ENCODE results near the gene ZNF366.

Gene ZNF366

DNA sequence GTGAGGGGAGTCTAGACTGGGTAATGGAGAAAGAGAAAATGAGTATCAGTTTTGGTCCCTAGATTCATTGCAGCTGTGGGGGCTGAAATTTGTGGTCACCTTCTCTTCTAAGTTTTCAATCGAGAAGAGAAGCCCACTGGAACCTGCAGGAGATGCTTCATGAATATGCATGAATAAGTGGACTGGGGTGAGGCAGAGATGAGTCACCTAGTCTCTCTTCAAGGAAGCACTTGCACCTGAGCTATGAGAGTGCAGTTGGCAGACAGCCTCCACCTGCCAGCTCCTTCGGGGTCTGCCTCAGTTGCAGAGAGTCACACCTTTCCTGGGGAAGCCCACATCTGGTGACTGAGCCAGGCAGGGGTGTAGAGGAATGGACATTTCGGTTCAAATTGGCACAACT, 69.1 kb downstream of the ZNF366 start:
- Histone ChIP-seq H3K4me3 (ENCODE audit: low read length, poor library complexity, severe bottlenecking) (no peak overlapping the region), H3K9me3 (ENCODE audit: insufficient read depth, low read depth, low read length) (no peaks in the 10 kb centered on the region), H3K9me2 (replicated peaks; ENCODE audit: low read depth, low read length) (no peaks in the 10 kb centered on the region), H3K9ac (ENCODE audit: low read depth, low read length, poor library complexity, severe bottlenecking) (no peak overlapping the region), H3K36me3 (ENCODE audit: insufficient read depth, low read length) (no peaks in the 10 kb centered on the region), H3K79me2 (ENCODE audit: insufficient read depth, low read length) (no peaks in the 10 kb centered on the region), H2AFZ (ENCODE audit: low read length) (no peak overlapping the region), H3K4me2 (ENCODE audit: low read depth, low read length, poor library complexity, severe bottlenecking) (no peak overlapping the region), H3K27me3 (ENCODE audit: insufficient read depth, low read length, poor library complexity, severe bottlenecking) (no peaks in the 10 kb centered on the region), H3K4me1 (ENCODE audit: insufficient read depth, low read length, poor library complexity, severe bottlenecking) (no peaks in the 10 kb centered on the region), H4K20me1 (ENCODE audit: insufficient read depth, low read length, poor library complexity, severe bottlenecking) (no peaks in the 10 kb centered on the region), H3F3A (ENCODE audit: low read depth) (no peaks in the 10 kb centered on the region)
- no peak for TF ChIP-seq EZH2phosphoT487 (IDR thresholded peaks at IDR 0.05; ENCODE audit: borderline replicate concordance)
- TF ChIP-seq, protein P1, sequence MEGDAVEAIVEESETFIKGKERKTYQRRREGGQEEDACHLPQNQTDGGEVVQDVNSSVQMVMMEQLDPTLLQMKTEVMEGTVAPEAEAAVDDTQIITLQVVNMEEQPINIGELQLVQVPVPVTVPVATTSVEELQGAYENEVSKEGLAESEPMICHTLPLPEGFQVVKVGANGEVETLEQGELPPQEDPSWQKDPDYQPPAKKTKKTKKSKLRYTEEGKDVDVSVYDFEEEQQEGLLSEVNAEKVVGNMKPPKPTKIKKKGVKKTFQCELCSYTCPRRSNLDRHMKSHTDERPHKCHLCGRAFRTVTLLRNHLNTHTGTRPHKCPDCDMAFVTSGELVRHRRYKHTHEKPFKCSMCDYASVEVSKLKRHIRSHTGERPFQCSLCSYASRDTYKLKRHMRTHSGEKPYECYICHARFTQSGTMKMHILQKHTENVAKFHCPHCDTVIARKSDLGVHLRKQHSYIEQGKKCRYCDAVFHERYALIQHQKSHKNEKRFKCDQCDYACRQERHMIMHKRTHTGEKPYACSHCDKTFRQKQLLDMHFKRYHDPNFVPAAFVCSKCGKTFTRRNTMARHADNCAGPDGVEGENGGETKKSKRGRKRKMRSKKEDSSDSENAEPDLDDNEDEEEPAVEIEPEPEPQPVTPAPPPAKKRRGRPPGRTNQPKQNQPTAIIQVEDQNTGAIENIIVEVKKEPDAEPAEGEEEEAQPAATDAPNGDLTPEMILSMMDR (conservative IDR thresholded peaks at IDR 0.05; ENCODE audit: low read length), result no peak

DNA sequence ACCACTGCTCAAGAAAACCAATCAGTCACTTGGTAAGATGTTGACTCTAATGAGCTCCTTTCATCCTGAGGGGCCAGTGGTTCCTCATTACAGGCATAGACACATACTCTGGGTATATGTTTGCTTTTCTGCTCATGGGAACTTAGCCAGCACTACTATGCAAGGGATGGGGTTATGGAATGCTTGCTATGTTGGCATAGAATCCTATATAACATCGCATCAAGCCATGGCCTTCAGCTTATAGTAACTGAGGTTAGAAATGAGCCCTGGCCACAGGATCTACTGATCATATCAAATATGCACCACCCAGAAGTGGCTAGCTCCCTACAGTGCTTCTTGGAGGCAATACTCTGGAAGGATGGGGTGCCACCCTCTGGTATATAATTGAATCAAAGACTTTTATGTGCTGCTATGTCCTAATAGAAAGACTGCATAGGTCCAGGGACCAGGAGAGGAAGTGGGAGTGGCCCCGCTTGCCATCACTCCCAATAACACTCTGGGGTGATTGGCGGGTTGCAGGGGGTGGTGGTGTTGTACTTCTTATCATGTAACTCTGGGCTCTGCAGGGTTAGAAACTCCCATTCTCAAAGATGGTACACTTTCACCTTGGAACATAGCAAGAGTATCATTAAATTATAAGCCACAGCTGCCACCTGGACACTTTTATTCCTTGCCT, 70.3 kb downstream of the ZNF366 start:
- Histone ChIP-seq H3F3A (ENCODE audit: low read depth) (no peaks in the 10 kb centered on the region), H2AFZ (ENCODE audit: low read length) (no peak overlapping the region), H3K9me3 (ENCODE audit: insufficient read depth, low read depth, low read length) (no peaks in the 10 kb centered on the region), H3K79me2 (ENCODE audit: insufficient read depth, low read length) (no peaks in the 10 kb centered on the region), H3K36me3 (ENCODE audit: insufficient read depth, low read length) (no peaks in the 10 kb centered on the region), H3K4me2 (ENCODE audit: low read depth, low read length, poor library complexity, severe bottlenecking) (no peak overlapping the region), H3K4me3 (ENCODE audit: low read length, poor library complexity, severe bottlenecking) (no peak overlapping the region), H3K9ac (ENCODE audit: low read depth, low read length, poor library complexity, severe bottlenecking) (no peak overlapping the region), H3K9me2 (replicated peaks; ENCODE audit: low read depth, low read length) (no peaks in the 10 kb centered on the region), H3K27me3 (ENCODE audit: insufficient read depth, low read length, poor library complexity, severe bottlenecking) (no peaks in the 10 kb centered on the region), H3K4me1 (ENCODE audit: insufficient read depth, low read length, poor library complexity, severe bottlenecking) (no peaks in the 10 kb centered on the region), H4K20me1 (ENCODE audit: insufficient read depth, low read length, poor library complexity, severe bottlenecking) (no peaks in the 10 kb centered on the region)
- no peak for TF ChIP-seq EZH2phosphoT487 (IDR thresholded peaks at IDR 0.05; ENCODE audit: borderline replicate concordance)

DNA sequence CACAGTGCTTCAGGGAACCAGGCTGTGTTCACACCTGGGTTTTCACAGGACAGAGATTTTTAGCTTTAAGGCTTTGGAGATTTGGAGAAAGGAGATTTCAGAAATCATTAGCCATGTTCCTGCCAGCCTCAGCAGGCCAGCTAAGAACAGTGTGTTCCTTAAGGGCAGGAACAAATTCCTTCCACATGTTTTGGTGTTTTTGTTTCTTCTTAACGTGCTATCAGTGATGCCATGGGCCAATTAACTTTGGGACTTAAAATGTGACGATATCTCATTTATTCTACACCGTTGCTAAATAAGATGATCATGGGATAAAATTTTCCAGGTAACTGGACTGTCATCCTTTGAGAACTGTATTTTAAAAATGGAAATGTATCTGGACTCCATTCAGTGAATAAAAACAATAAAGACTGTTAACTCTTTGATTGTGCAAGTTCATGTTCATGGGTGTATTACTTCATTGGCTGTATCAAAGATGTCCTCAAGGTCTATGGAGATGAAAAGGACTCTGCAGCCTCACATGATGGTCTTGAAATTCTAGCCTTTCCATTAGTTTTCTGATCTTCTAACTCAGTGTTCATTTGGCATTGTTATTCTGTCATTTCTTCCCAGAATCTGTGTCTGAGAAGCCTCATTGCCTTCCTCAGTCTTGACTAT, 72.3 kb downstream of the ZNF366 start:
- Histone ChIP-seq H3K79me2 (ENCODE audit: insufficient read depth, low read length) (no peaks in the 10 kb centered on the region), H3K9ac (ENCODE audit: low read depth, low read length, poor library complexity, severe bottlenecking) (no peak overlapping the region), H2AFZ (ENCODE audit: low read length) (no peak overlapping the region), H3K9me2 (replicated peaks; ENCODE audit: low read depth, low read length) (no peaks in the 10 kb centered on the region), H3K4me3 (ENCODE audit: low read length, poor library complexity, severe bottlenecking) (no peak overlapping the region), H3K4me2 (ENCODE audit: low read depth, low read length, poor library complexity, severe bottlenecking) (no peak overlapping the region), H3K9me3 (ENCODE audit: insufficient read depth, low read depth, low read length) (no peaks in the 10 kb centered on the region), H3F3A (ENCODE audit: low read depth) (no peaks in the 10 kb centered on the region), H3K36me3 (ENCODE audit: insufficient read depth, low read length) (no peaks in the 10 kb centered on the region), H4K20me1 (ENCODE audit: insufficient read depth, low read length, poor library complexity, severe bottlenecking) (no peaks in the 10 kb centered on the region), H3K27me3 (ENCODE audit: insufficient read depth, low read length, poor library complexity, severe bottlenecking) (no peaks in the 10 kb centered on the region), H3K4me1 (ENCODE audit: insufficient read depth, low read length, poor library complexity, severe bottlenecking) (no peaks in the 10 kb centered on the region)
- no peak for TF ChIP-seq EZH2phosphoT487 (IDR thresholded peaks at IDR 0.05; ENCODE audit: borderline replicate concordance)
- TF ChIP-seq, protein P1 (conservative IDR thresholded peaks at IDR 0.05; ENCODE audit: low read length), result no peak
